Measurements from ENCODE around the gene STMN1.

The STMN1 gene

DNA sequence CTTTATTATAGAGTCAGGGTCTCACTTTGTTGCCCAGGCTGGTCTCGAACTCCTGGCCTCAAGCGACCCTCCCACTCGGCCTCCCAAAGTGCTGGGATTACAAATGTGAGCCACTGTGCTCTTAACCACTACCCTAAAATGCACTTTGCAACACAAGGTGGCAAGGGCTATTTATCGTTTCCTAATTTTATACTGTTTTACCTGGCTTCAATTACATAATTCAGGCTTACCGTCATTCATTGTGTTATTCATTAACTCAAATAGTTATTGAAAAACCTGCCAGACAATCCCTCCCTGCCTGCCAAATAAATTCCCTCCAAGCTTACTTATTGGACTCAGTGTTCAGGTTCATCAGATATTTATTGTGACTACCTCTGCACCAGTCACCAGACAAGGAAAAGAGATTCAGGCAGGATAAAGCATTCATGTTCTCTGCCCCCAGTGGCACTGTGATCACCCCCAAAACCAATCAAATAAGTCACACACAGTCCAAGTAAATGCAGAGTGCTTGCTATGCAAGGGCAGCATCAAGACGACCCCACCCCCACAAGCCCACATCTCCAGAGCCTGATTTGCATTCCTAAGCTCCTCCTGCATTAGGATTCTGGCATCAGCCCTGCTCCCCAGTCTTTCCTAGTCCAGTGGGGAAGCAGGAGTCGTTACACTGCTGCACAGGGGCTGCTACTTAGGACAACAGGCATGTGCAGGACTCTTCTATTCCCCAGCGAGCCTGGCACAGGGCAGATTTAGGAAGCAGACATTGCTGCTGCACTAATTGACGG is 38.8 kb downstream of the STMN1 start:
- H3K4me3 ChIP-seq (ENCODE audit: low read depth, low read length): no peak overlapping the region
- no peaks in the 10 kb centered on the region for H3K27me3 ChIP-seq
- no peak for DNase-seq
- no peaks in the 10 kb centered on the region for H3K4me1 ChIP-seq
- no peaks in the 10 kb centered on the region for H3K9me3 ChIP-seq
- H3K36me3 ChIP-seq: no peaks in the 10 kb centered on the region
- TF ChIP-seq, protein P1, sequence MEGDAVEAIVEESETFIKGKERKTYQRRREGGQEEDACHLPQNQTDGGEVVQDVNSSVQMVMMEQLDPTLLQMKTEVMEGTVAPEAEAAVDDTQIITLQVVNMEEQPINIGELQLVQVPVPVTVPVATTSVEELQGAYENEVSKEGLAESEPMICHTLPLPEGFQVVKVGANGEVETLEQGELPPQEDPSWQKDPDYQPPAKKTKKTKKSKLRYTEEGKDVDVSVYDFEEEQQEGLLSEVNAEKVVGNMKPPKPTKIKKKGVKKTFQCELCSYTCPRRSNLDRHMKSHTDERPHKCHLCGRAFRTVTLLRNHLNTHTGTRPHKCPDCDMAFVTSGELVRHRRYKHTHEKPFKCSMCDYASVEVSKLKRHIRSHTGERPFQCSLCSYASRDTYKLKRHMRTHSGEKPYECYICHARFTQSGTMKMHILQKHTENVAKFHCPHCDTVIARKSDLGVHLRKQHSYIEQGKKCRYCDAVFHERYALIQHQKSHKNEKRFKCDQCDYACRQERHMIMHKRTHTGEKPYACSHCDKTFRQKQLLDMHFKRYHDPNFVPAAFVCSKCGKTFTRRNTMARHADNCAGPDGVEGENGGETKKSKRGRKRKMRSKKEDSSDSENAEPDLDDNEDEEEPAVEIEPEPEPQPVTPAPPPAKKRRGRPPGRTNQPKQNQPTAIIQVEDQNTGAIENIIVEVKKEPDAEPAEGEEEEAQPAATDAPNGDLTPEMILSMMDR (IDR thresholded peaks at IDR 0.05; ENCODE audit: low read depth, low read length): no peak

DNA sequence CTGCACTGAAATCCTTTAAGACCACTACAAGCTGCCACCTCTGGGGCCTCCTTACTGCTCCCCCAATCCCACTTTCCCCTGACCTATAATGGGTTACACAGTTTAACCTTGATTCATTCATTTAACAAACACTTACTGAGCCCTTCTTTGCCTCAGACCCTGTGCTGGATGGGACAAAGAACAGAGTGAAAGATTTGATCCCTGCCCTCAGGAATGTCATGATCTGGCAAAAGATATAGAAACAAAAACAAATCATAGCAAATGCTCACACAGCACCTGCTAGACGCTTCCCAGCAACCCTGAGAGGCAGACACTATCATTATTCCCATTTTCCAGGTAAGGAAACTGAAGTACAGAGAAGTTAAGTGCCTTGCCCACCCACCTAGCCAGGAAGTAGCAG is 39.9 kb downstream of the STMN1 start:
- no peak for DNase-seq
- Histone ChIP-seq H3K4me1 (no peaks in the 10 kb centered on the region), H3K36me3 (no peaks in the 10 kb centered on the region), H3K4me3 (ENCODE audit: low read depth, low read length) (no peak overlapping the region), H3K27me3 (no peaks in the 10 kb centered on the region), H3K9me3 (no peaks in the 10 kb centered on the region)
- TF ChIP-seq, protein P1 (IDR thresholded peaks at IDR 0.05; ENCODE audit: low read depth, low read length): no peak

DNA sequence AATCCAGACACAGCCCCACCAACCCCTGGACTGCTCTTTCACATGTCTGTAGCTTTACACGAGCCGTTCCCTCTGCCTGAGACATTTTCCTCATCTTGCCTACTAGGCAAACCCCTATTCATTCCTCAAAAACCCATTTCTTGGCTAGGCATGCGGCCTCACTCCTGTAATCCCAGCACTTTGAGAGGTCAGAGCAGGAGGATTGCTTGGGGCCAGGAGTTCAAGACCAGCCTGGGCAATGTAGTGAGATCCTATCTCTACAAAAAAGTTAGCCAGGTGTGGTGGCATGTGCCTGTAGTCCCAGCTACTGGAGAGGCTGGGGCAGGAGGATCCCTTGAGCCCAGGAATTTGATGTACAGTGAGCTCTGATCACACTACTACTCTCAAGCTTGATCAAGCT is 41.8 kb downstream of the STMN1 start:
- no peaks in the 10 kb centered on the region for H3K36me3 ChIP-seq
- TF ChIP-seq, protein P1 (IDR thresholded peaks at IDR 0.05; ENCODE audit: low read depth, low read length): no peak
- H3K9me3 ChIP-seq: no peaks in the 10 kb centered on the region
- H3K4me1 ChIP-seq: no peaks in the 10 kb centered on the region
- no peaks in the 10 kb centered on the region for H3K27me3 ChIP-seq
- DNase-seq: no peak
- no peak overlapping the region for H3K4me3 ChIP-seq (ENCODE audit: low read depth, low read length)

DNA sequence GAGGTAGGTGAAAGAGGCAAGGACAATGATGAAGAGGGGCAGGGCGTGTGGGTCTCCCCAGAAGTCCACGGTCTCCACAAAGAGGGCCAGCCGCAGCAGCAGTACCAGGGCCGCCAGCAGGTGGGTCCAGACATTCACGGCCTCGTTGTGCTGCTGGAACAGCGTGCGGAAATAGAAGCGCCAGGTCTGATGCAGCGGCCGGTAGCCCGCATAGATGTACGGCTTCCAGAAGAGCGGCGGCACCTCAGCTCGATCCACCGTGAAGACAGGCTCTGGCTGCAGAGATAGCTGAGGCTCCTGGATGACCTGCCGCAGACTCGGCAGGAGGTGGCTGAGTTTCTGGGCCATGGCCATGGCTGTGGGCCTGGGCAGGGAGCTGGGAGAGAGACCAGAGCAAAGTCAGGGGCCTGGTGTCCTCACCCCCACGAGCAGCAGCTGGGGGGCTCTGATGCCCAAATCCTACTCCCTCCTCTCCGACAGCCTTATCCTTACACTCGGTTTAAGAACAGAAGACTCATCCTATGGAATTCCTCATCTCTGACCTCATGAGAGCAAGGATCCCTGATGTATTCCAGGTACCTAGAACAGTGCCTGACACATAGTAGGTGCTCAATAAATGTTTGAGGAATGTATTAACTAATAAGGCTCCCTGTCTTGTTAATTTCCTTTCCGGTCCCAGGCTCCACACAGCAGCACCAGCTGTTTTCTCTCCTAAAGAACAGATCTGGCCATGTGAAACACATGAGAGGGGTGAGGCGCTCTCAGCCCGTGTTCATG is 42.5 kb downstream of the STMN1 start:
- DNase-seq: no peak
- Histone ChIP-seq H3K4me1 (no peaks in the 10 kb centered on the region), H3K9me3 (no peaks in the 10 kb centered on the region), H3K4me3 (ENCODE audit: low read depth, low read length) (no peak overlapping the region), H3K36me3 (no peaks in the 10 kb centered on the region), H3K27me3 (no peaks in the 10 kb centered on the region)
- TF ChIP-seq, protein P1 (IDR thresholded peaks at IDR 0.05; ENCODE audit: low read depth, low read length): no peak

DNA sequence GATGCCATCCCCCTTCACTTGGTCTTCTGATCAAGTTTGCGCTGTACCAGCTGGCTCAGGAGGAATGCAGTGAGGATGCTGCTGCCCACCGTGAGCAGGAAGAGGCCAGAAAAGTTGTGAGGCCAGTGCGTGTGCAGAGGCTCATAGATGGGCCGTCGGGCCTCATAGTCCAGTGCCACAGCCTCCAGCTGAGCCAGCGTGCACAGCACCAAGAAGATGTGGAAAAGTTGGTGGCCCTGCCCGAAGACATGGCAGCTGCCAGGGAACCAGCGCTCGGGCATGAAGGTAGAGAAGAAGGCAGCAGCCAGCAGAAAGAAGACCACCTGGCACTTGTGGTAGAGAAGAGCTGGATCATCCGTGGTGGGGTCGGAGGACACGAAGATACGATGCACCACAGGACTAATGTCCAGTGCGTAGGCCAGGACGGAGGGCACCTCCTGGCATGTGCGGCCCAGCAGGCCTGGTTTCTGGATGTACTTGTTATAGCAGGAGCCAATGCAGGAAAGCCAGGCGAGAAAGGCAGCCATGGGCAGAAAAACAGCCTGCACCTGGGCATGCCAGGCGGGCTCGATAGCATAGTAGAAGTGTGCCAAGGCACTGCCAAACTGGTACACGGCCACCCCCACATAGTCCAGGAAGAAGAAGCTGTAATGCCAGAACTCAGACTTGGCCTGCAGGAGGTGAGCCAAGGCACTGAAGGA is 43.3 kb downstream of the STMN1 start:
- no peaks in the 10 kb centered on the region for H3K36me3 ChIP-seq
- no peak for DNase-seq
- TF ChIP-seq, protein P1 (IDR thresholded peaks at IDR 0.05; ENCODE audit: low read depth, low read length): no peak
- H3K27me3 ChIP-seq: no peaks in the 10 kb centered on the region
- no peak overlapping the region for H3K4me3 ChIP-seq (ENCODE audit: low read depth, low read length)
- no peaks in the 10 kb centered on the region for H3K4me1 ChIP-seq
- H3K9me3 ChIP-seq: no peaks in the 10 kb centered on the region

Data from BE2C (cell line).